B cell (primary cell): Measurements from ENCODE around the gene ACE. TPM values are rescaled to one million over a fixed set of nuclear protein-coding genes. Genes with fewer than 3 reads are reported as not detected.
A peak's percentile ranks its signal among the peaks of the same experiment; 100 is the strongest.

Source experiments
- ATAC-seq: fragments of 200-7000 bp; cut with Tn5 transposase; one replicate; pipeline ENCODE4 v1.10.0; 2021; ENCODE audit warnings: low read depth, mild to moderate bottlenecking, moderate number of reproducible peaks, moderate library complexity
- CTCF ChIA-PET: fragments of 350-600 bp; sonication (Branson Sonifier 250); formaldehyde crosslinking; loops from one replicate; lab custom pipeline; 2021; ENCODE audit warnings: antibody characterized with exemption, inconsistent platforms; lab: Charles Lee
- POLR2A ChIA-PET: fragments of 350-600 bp; sonication (Branson Sonifier 250); formaldehyde crosslinking; loops from one replicate; lab custom pipeline; 2021; ENCODE audit warnings: antibody characterized with exemption; lab: Charles Lee
- DNase-seq: peaks from one replicate; pipeline ENCODE4 v3.0.0; 2013
- H2AFZ ChIP-seq: 2 replicates; pipeline ENCODE4 v1.6.1; 2012; ENCODE audit warnings: mild to moderate bottlenecking, low read depth, low read length; ENCODE audit not compliant: insufficient read depth, poor library complexity, severe bottlenecking
- H3K27ac ChIP-seq, 2 donors: 1 replicate in 1 of 2; 2 replicates in 1 of 2; pipeline ENCODE4 v1.5.1; 2012 to 2013; ENCODE audit warnings: low read length in 2 of 2, mild to moderate bottlenecking in 2 of 2, moderate library complexity in 1 of 2
- H3K27me3 ChIP-seq, 4 experiments: fragments of 200-600 bp in 1 of 4; sonication (generic) in 1 of 4; replicated peaks in 1 of 4; 1 replicate in 2 of 4; 2 replicates in 2 of 4; pipeline versions ENCODE4 v1.6.1 to v1.7.0; 2013 to 2016; ENCODE audit warnings: low read length in 3 of 4, mild to moderate bottlenecking in 2 of 4, mixed read lengths in 1 of 4, moderate library complexity in 1 of 4; ENCODE audit not compliant: insufficient read depth in 4 of 4, control insufficient read depth in 3 of 4; ENCODE audit errors: control extremely low read depth in 1 of 4
- H3K36me3 ChIP-seq, 2 experiments: replicated peaks in 1 of 2; 1 replicate in 1 of 2; 2 replicates in 1 of 2; pipeline versions ENCODE4 v1.6.1 to v1.7.1; 2013; ENCODE audit warnings: low read length in 1 of 2; ENCODE audit not compliant: insufficient read depth in 2 of 2, control insufficient read depth in 1 of 2; ENCODE audit errors: control extremely low read depth in 1 of 2, extremely low read depth in 1 of 2
- H3K4me1 ChIP-seq, 2 donors: fragments of 200-600 bp in 1 of 2; sonication (generic) in 1 of 2; 1 replicate in 1 of 2; 2 replicates in 1 of 2; pipeline versions ENCODE4 v1.5.1 to v1.6.1; 2013 to 2017; ENCODE audit warnings: low read length in 2 of 2; ENCODE audit not compliant: control insufficient read depth in 2 of 2, insufficient read depth in 2 of 2
- H3K4me2 ChIP-seq: replicated peaks from 2 replicates; pipeline ENCODE3; 2012; ENCODE audit warnings: mild to moderate bottlenecking, low read depth, low read length; ENCODE audit not compliant: poor library complexity, severe bottlenecking
- H3K4me3 ChIP-seq, 5 experiments: fragments of 200-600 bp in 1 of 5; sonication (generic) in 1 of 5; 1 replicate in 3 of 5; 2 replicates in 2 of 5; pipeline versions ENCODE4 v1.5.1 to v1.7.0; 2011 to 2016; ENCODE audit warnings: low read length in 4 of 5, mild to moderate bottlenecking in 4 of 5, low read depth in 2 of 5, control low read depth in 1 of 5, moderate library complexity in 1 of 5; ENCODE audit not compliant: insufficient read depth in 1 of 5; ENCODE audit errors: control extremely low read depth in 1 of 5, extremely low read depth in 1 of 5
- H3K79me2 ChIP-seq: fragments of 200-600 bp; sonication (generic); one replicate; pipeline ENCODE4 v1.6.0; 2016; ENCODE audit warnings: low read length; ENCODE audit not compliant: control insufficient read depth, insufficient read depth
- H3K9ac ChIP-seq: fragments of 200-600 bp; sonication (generic); 2 replicates; pipeline ENCODE4 v1.6.1; 2017; ENCODE audit warnings: mild to moderate bottlenecking, low read length, moderate library complexity
- H3K9me3 ChIP-seq, 3 donors: one replicate each; pipeline versions ENCODE4 v1.6.1 to v1.7.1; 2013; ENCODE audit warnings: low read length in 2 of 3; ENCODE audit not compliant: control insufficient read depth in 2 of 3, insufficient read depth in 1 of 3; ENCODE audit errors: control extremely low read depth in 1 of 3
- H4K20me1 ChIP-seq: 2 replicates; pipeline ENCODE4 v1.6.0; 2012; ENCODE audit warnings: mild to moderate bottlenecking, low read length; ENCODE audit not compliant: insufficient read depth, control insufficient read depth, poor library complexity, severe bottlenecking
- H3K27ac Mint-ChIP-seq: one replicate; pipeline ENCODE4 v1.8.0; 2021; ENCODE audit warnings: mixed read lengths
- H3K27me3 Mint-ChIP-seq: one replicate; pipeline ENCODE4 v1.8.0; 2021; ENCODE audit warnings: mixed read lengths
- H3K4me1 Mint-ChIP-seq: one replicate; pipeline ENCODE4 v1.8.0; 2021; ENCODE audit warnings: mixed read lengths
- H3K4me3 Mint-ChIP-seq: one replicate; pipeline ENCODE4 v1.8.0; 2021; ENCODE audit warnings: mixed read lengths
- H3K9me3 Mint-ChIP-seq: one replicate; pipeline ENCODE4 v1.8.0; 2022; ENCODE audit warnings: mixed read lengths; ENCODE audit not compliant: insufficient read depth
- CTCF ChIP-seq: fragments of 200-600 bp; IDR thresholded peaks from one replicate; pipeline ENCODE4 v1.8.0; 2022; ENCODE audit warnings: antibody characterized with exemption, mild to moderate bottlenecking
- EZH2 ChIP-seq: IDR thresholded peaks from 2 replicates; pipeline ENCODE4 v1.6.1; 2012; ENCODE audit warnings: borderline replicate concordance, low read depth, mild to moderate bottlenecking, moderate library complexity, low read length; ENCODE audit not compliant: insufficient read depth, poor library complexity, severe bottlenecking
- WGBS: methylation state at CpG from one replicate; pipeline ENCODE4 v1.1.5; 2013; ENCODE audit warnings: missing lambda C conversion rate; ENCODE audit not compliant: insufficient coverage; 5-methylcytosine and 5-hydroxymethylcytosine counted together
- intact Hi-C: fragments of 100-400 bp; cut with micrococcal nuclease; formaldehyde crosslinking; loops from one replicate; pipeline ENCODE4 v1.10.0; 2022
- polyA plus RNA-seq: library from polyadenylated mRNA; depleted of rRNA; stranded (reverse); fragments of >200 nt; gene quantifications from 2 replicates; pipeline ENCODE4 v1.2.3, GENCODE V29; 2012
- total RNA-seq, 2 donors: library from RNA; stranded (reverse); fragments of 120-200 nt in 1 of 2; gene quantifications; 1 replicate in 1 of 2; 2 replicates in 1 of 2; pipeline versions ENCODE4 v1.2.3 to v1.2.4, GENCODE V29; 2013 to 2022

The ACE gene
- total and polyA plus RNA-seq, 2 donors (not counting 1 experiment from before 2014, with no cell fraction given): 0.67 to 2.6 TPM

GRCh38 chr17:63438092-63439051, 38.5 kb upstream of the ACE start:
- H3K27me3 ChIP-seq: peaks cover 0 to 24% (median 0%) of the 10 kb centered on the region in 4 experiments
- H2AFZ ChIP-seq: peak overlapping the region; percentile 22
- POLR2A ChIA-PET: no interaction called here
- intact Hi-C loops: no loop called here
- H3K4me2 ChIP-seq: no peak overlapping the region
- Mint-ChIP-seq H3K9me3 (no peaks in the 10 kb centered on the region), H3K27ac (no peak overlapping the region), H3K4me3 (no peak overlapping the region), H3K4me1 (peaks cover 24% of the 10 kb centered on the region), H3K27me3 (peaks cover 3% of the 10 kb centered on the region)
- H3K79me2 ChIP-seq: no peaks in the 10 kb centered on the region
- TF ChIP-seq CTCF (no peak), EZH2 (no peak)
- no peaks in the 10 kb centered on the region for H3K36me3 ChIP-seq
- H3K27ac ChIP-seq: no peak overlapping the region
- DNase-seq: no peak
- H4K20me1 ChIP-seq: no peaks in the 10 kb centered on the region
- 54% methylated on average over 30 of the region's 46 CpGs for WGBS
- H3K4me1 ChIP-seq: peaks cover 15 to 30% of the 10 kb centered on the region in 2 donors
- H3K4me3 ChIP-seq: no peak overlapping the region
- no peak overlapping the region for H3K9ac ChIP-seq
- ATAC-seq: no peak
- H3K9me3 ChIP-seq: peaks cover 0 to 4% (median 0%) of the 10 kb centered on the region in 3 donors
- CTCF ChIA-PET: no interaction called here

- Mint-ChIP-seq H3K4me1 (peaks cover 24% of the 10 kb centered on the region), H3K27ac (no peak overlapping the region), H3K9me3 (no peaks in the 10 kb centered on the region), H3K4me3 (no peak overlapping the region), H3K27me3 (no peaks in the 10 kb centered on the region)
- WGBS: 57% methylated on average over 8 of the region's 8 CpGs
- ATAC-seq (no peak), DNase-seq (no peak)
- H3K4me1 ChIP-seq: peaks cover 15 to 29% of the 10 kb centered on the region in 2 donors
- CTCF ChIA-PET: interaction anchor here (0.8 to 1.6 kb wide), 4 partner anchors 14 to 263 kb away, joined by 3 to 7 read pairs (median 4); no protein-coding TSS in a partner anchor
- H3K36me3 ChIP-seq: no peaks in the 10 kb centered on the region
- H3K4me2 ChIP-seq: peak overlapping the region; percentile 22
- H3K9ac ChIP-seq: no peak overlapping the region
- peaks cover 0 to 4% (median 0%) of the 10 kb centered on the region in 3 donors for H3K9me3 ChIP-seq
- intact Hi-C loops: no loop called here
- H3K4me3 ChIP-seq: no peak overlapping the region
- H3K27me3 ChIP-seq: peaks cover 0 to 12% (median 0%) of the 10 kb centered on the region in 4 experiments
- H4K20me1 ChIP-seq: no peaks in the 10 kb centered on the region
- no peak overlapping the region for H2AFZ ChIP-seq
- TF ChIP-seq EZH2 (no peak), CTCF (no peak)
- POLR2A ChIA-PET: no interaction called here
- H3K79me2 ChIP-seq: no peaks in the 10 kb centered on the region
- H3K27ac ChIP-seq: no peak overlapping the region
Observed at GRCh38 chr17:63439687-63440086, 37.2 kb upstream of the ACE start.
